Fibroblast of lung (primary cell): ENCODE results near the gene ZP1.

ENCODE experiments used
- EZH2 ChIP-seq: IDR thresholded peaks from 2 replicates; pipeline ENCODE4 v1.5.1; 2012; ENCODE audit warnings: low read length, control low read depth, mild to moderate bottlenecking; ENCODE audit errors: missing control alignments
- TF ChIP-seq, protein P1 (sequence below), 2 donors: IDR thresholded peaks in 1 of 2; conservative IDR thresholded peaks in 1 of 2; 1 replicate in 1 of 2; 2 replicates in 1 of 2; pipeline ENCODE4 v1.5.1; 2011 to 2012; ENCODE audit warnings: low read length in 2 of 2, control low read depth in 1 of 2, inconsistent platforms in 1 of 2, low read depth in 1 of 2, mild to moderate bottlenecking in 1 of 2

DNA sequence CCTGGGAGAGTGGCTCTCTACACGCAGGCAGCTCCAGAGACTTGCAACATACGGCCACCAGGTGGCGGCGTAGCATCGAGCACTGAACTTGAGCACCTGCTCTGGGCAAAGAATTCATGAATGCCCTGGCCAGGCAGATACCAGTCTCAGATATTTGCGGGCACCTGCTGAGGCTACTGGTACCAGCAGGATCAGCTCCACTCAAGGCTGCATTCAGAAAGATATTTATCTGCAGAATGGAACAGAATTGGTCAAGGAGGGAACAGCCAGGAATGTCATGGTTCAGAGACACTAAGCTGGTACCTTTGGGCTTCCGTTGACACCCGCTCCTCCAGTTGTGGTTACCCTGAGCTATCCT lies 36.2 kb upstream of the ZP1 start:
- TF ChIP-seq, protein P1, sequence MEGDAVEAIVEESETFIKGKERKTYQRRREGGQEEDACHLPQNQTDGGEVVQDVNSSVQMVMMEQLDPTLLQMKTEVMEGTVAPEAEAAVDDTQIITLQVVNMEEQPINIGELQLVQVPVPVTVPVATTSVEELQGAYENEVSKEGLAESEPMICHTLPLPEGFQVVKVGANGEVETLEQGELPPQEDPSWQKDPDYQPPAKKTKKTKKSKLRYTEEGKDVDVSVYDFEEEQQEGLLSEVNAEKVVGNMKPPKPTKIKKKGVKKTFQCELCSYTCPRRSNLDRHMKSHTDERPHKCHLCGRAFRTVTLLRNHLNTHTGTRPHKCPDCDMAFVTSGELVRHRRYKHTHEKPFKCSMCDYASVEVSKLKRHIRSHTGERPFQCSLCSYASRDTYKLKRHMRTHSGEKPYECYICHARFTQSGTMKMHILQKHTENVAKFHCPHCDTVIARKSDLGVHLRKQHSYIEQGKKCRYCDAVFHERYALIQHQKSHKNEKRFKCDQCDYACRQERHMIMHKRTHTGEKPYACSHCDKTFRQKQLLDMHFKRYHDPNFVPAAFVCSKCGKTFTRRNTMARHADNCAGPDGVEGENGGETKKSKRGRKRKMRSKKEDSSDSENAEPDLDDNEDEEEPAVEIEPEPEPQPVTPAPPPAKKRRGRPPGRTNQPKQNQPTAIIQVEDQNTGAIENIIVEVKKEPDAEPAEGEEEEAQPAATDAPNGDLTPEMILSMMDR (conservative IDR thresholded peaks at IDR 0.05 in 1 of 2, IDR thresholded peaks at IDR 0.05 in 1 of 2; ENCODE audit: low read depth in 1 of 2, low read length in 2 of 2): peak; percentile 89 to 94
- TF ChIP-seq EZH2: no peak
